ENCODE results near the gene UBXN10.
A peak's percentile ranks its signal among the peaks of the same experiment; 100 is the strongest.
"Not testable (repeated sequence)": the region's sequence is repeated elsewhere in the genome, so short reads cannot be mapped to it uniquely, and the experiment has no call there.

The UBXN10 gene

DNA sequence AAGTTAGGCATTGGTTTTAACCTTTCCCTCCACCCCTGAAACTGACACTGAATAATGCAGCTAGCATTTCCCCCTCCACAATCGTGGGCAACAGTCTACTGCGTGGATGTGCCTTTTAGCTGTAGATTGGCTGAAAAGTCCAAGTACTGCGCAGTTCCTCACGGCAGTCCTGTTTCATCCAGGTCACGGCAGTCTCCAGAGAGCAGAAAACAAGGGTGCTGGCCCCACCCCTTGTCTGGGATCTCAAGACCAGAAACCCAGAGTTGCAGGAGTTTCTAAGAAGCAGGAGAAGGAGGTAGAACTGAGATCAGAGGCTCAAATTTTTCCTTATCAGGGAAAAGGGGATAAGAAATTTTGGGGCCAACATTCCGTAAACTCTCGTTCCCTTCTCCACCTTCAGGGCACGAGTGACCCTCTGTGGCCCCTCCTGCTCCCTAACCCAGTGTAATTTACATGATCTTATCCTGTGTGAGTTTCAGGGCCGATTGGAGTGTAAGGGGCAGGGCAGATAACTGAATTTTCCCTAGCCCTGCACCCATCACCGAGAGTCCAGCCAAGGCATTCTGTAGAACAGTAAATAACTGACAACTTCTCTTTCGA is 26.3 kb downstream of the UBXN10 start:
- TF ChIP-seq, protein P1, sequence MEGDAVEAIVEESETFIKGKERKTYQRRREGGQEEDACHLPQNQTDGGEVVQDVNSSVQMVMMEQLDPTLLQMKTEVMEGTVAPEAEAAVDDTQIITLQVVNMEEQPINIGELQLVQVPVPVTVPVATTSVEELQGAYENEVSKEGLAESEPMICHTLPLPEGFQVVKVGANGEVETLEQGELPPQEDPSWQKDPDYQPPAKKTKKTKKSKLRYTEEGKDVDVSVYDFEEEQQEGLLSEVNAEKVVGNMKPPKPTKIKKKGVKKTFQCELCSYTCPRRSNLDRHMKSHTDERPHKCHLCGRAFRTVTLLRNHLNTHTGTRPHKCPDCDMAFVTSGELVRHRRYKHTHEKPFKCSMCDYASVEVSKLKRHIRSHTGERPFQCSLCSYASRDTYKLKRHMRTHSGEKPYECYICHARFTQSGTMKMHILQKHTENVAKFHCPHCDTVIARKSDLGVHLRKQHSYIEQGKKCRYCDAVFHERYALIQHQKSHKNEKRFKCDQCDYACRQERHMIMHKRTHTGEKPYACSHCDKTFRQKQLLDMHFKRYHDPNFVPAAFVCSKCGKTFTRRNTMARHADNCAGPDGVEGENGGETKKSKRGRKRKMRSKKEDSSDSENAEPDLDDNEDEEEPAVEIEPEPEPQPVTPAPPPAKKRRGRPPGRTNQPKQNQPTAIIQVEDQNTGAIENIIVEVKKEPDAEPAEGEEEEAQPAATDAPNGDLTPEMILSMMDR (IDR thresholded peaks at IDR 0.05; ENCODE audit: insufficient read depth, low read depth, low read length, missing control alignments): no peak

GRCh38 chr1:20212685-20213331 is 26.9 kb downstream of the UBXN10 start:
- TF ChIP-seq, protein P1 (IDR thresholded peaks at IDR 0.05; ENCODE audit: insufficient read depth, low read depth, low read length, missing control alignments): peak; percentile 64
- no peak overlapping the region for H3K4me3 ChIP-seq (ENCODE audit: low read depth, low read length)
- DNase-seq (ENCODE audit: low read depth): peak; percentile 74

More for the DNA sequence above, 26.3 kb downstream of the UBXN10 start:
- DNase-seq (ENCODE audit: low read depth): no peak
- no peak overlapping the region for H3K4me3 ChIP-seq (ENCODE audit: low read depth, low read length)

DNA sequence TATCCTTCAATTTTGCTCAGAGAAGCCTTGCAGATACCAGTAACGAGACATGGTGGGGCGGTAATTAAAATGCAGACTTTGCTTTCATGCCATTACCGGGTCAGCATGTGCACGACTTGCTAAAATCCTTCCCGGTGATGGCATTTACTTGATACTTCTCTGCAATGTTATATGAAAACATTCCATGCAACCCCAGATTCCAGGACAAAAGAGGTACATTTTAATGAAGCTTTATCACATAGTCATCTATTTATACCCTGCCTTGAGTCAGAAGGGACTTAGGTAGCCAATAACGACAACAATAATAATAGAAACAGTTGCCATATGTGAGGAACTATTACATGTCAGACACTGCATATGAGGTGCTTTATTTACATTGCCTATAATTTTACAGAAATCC is 29.8 kb downstream of the UBXN10 start:
- TF ChIP-seq, protein P1 (IDR thresholded peaks at IDR 0.05; ENCODE audit: insufficient read depth, low read depth, low read length, missing control alignments): no peak
- H3K4me3 ChIP-seq (ENCODE audit: low read depth, low read length): no peak overlapping the region
- no peak for DNase-seq (ENCODE audit: low read depth)

DNA sequence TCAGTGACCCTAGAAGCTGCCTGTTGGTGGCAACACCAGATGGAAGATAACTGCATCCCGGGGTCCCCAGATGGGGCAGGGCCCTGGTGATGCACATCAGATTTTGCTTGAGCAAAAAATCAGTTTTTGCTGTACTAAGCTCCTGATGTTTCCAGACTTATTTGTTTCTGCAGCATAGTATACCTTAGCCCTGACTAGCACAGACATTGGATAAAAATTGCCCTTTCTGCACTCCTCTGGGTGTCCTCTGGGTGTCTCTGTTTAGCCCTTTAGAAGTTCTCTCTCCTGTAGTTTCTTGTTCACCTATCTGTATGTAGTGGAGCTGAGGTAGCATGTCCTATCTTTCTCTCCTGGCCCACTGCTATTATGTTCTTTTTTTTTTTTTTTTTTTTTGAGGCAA is 30.7 kb downstream of the UBXN10 start:
- TF ChIP-seq, protein P1 (IDR thresholded peaks at IDR 0.05; ENCODE audit: insufficient read depth, low read depth, low read length, missing control alignments): peak; percentile 60
- no peak overlapping the region for H3K4me3 ChIP-seq (ENCODE audit: low read depth, low read length)
- DNase-seq (ENCODE audit: low read depth): peak; percentile 70

GRCh38 chr1:20219053-20219452 is 33.2 kb downstream of the UBXN10 start:
- DNase-seq (ENCODE audit: low read depth): not testable (repeated sequence)

DNA sequence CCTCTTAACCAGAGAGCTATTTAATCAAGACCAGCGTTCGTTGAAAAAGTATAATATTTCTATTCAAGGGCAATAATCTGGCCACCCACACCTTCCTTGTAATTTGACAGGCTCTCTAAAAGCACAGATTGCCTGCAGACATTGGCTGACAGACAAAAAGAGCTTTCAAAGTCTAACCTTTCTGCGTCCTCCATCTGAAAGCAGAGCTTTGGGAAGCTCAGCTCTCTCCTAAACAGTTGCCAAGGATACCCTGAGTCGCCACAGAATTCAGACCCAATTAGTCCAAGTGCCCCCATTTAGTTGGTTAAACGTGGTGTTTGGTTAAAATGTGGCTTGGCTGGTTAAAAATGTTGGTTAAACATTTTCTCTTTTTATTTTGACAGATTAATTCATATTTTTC is 34.1 kb downstream of the UBXN10 start:
- H3K4me3 ChIP-seq (ENCODE audit: low read depth, low read length): no peak overlapping the region
- DNase-seq (ENCODE audit: low read depth): no peak
- TF ChIP-seq, protein P1 (IDR thresholded peaks at IDR 0.05; ENCODE audit: insufficient read depth, low read depth, low read length, missing control alignments): no peak

More at GRCh38 chr1:20219053-20219452, 33.2 kb downstream of the UBXN10 start:
- not testable (repeated sequence) for H3K4me3 ChIP-seq (ENCODE audit: low read depth, low read length)

- no peak for DNase-seq (ENCODE audit: low read depth)
- TF ChIP-seq, protein P1 (IDR thresholded peaks at IDR 0.05; ENCODE audit: insufficient read depth, low read depth, low read length, missing control alignments): no peak
- H3K4me3 ChIP-seq (ENCODE audit: low read depth, low read length): no peak overlapping the region
Measured at GRCh38 chr1:20223106-20223505, 37.2 kb downstream of the UBXN10 start.
